Measurements from ENCODE around the gene RSPRY1.

The RSPRY1 gene

DNA sequence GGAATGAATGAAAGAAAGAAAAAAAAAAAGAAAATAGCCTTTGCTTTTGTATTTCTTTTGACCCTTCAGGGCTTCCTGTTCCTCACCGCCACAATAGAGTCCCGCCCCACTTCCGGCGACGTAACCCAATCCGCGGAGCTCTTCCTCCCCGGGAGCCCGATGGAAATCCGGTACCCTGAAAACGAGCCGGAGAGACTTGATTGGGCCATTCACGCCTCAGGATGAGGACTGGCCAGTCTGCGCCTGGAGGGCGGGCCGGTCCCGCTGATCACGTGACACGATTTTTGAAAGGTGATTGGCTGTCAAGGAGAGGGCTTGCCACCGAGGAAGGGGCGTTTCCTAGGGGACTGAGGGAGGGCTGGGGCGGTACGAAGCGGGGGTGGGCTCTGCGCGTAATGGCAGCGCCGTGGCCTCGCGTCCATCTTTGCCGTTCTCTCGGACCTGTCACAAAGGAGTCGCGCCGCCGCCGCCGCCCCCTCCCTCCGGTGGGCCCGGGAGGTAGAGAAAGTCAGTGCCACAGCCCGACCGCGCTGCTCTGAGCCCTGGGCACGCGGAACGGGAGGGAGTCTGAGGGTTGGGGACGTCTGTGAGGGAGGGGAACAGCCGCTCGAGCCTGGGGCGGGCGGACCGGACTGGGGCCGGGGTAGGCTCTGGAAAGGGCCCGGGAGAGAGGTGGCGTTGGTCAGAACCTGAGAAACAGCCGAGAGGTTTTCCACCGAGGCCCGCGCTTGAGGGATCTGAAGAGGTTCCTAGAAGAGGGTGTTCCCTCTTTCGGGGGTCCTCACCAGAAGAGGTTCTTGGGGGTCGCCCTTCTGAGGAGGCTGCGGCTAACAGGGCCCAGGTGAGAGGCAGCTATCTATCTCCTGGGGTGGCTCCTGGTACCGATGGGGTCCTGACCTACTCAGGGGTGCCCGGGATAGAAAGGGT, at the start of gene RSPRY1, which contains the start of gene PSME3IP1:
Gene RSPRY1 (plus strand): TSS at position 385 of the 927 bp plus-strand sequence. CDS start 18,330 bp downstream, outside the sequence.
Gene PSME3IP1 (minus strand): TSS at position 95 of the 927 bp plus-strand sequence. CDS start 12,185 bp downstream, outside the sequence.
- peak; percentile 99 for DNase-seq (ENCODE audit: low read depth in 2 of 2)

DNA sequence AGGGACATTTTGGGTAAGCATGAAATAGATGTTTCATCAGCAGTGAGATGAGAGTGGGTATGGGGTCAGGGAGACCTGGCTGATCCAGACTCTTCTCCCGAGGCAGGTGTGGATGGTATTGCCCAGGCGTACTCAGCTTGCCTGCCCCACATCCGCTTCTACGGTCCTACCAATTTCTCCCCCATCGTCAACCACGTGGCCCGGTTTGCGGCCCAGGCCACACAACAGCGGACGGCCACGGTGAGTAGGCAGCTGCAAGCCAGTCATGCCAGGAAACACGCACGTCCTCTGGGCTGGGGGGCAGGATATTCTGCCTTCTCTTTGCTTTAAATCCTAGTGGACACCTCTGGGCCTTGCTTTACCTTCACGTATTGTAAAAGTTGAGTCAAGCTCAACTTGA, 49.1 kb upstream of the RSPRY1 start:
- no peak for DNase-seq (ENCODE audit: low read depth in 2 of 2)

DNA sequence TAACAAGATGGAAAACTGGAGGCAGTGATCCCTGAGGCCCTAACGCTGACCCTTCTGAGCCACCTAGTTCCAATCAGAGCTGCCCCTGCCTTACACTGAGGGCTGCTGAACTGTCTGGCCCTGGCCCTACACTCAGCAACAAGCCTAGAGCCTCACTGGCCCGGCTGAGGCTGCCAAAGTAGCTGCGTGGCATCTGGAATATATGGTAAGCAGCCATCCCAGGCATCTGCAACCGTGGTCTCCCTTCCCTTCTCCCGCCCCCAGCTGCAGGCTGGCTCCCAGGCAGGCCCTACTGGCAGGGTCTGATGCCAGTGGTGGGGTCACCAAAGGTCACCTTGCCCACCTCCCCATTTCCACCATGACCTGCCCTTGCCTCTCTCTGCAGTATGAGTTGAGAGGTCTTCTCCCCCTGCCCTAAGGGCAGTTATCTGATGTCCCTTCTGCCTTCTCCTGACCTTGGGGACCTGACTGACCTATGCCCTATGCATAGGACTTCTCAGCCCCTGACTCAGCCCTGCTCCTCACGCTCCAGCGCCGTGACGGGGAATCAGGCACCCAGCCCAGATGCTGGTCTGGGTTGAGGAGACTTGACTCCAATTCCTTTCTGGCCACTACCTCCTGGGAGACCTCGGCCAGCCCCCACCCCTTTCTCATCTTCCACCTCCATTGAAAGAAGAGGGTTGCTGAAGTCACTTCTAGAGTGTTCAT, 48.4 kb upstream of the RSPRY1 start:
- DNase-seq (ENCODE audit: low read depth in 2 of 2): no peak

DNA sequence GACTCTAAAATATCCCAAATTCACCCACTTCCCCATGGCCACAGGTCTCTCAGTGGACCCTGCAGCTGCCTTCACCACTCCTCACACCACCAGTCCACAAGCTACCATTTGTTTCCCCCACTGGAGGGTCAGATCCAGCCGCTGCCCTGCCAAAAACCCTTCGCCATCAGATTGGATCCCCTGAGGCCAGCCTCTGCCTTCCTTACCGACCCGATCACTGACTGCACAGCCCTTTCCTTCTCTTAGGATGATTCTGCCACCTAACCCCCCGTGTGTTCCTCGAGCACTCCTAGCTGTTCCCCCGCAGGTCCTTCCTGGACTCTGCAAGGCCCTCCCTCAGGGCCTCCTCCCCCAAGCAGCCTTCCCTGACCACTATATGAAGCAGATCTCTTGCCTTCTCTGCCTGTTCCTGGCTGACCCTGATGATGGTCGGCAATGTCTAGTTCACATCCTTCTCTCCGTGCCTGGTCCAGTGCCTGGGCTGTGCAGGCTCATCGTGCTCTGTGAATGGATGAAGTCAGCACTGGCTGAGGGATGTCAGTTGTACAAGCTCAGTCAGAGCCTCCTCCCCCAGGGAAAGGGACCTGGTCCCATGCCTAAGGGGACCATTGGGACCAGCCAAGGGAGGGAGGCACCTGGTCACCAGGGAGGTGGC, 47.7 kb upstream of the RSPRY1 start:
- no peak for DNase-seq (ENCODE audit: low read depth in 2 of 2)

DNA sequence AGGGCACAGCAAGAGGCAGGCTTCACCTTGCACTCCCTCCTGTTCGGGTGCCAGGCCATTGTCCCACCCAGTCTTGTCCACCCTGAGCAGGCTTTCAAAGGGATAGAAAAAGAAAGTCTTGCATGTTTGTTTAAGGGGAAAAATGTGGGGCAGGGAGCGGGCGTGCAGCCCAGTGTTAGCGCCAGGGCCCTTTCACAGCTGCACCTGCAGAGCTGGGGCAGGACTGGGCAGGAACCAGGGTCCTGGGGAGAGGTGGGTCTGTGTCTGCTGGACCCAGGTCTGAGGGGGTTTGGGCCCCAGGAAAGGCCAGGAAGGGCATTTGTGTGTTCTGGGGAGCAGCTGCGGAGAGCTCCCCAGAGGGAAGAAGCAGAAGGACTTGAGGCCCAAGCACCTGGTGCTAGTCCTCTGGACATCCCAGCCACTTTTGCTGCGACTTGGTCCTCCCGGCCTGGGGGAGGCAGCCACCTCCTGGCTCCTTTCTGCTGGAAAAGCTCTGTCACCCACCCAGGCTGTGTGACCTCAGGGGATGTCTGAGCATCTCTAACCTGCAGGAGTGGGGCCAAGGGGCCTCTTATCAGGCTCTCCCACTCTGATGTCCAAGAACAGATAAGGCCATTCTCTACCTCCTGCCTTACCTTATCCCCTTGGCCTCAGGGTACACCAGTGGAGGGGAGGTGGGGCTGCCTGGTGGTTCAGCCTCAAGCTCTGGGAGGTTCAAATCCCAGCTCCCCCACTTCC, 45.0 kb upstream of the RSPRY1 start:
- no peak for DNase-seq (ENCODE audit: low read depth in 2 of 2)

DNA sequence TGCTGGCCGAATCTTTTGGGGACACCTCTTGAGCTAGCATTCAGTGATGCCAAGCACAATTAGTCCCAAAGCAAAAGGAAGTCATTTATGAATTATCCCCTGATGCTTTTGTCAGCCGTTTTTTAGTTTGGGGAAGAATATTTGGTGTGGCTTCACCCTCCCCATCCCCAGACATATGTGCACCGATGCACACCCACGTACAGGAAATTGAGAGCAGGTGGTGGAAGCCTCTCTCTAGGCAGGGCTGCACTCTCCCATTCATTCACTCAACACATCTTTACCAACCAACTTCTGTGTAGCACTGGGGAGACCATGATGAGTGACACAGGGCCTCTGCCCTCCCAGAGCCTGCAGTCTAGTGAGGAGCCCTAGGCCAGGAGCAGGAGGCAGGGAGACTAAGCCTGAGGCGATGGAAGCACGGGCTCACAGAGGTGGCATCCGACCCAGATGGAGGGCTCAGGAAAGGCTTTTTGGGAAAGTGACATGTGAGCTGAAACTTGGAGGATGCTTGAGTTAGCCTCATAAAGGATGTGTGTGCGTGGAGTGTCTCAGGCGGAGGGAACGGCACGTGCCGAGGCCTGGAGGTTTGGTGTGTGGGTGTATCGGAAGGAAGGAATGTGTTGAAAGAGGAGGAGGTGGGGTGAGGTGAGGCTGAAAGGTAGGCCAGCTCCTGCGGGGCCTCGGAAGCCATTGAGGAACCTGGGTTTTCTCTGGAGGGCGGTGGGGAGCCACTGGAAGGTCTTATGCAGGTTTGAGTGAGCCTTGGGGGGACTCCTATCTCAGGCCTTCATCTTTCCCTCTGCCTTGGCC, 44.1 kb upstream of the RSPRY1 start:
- DNase-seq (ENCODE audit: low read depth in 2 of 2): no peak

DNA sequence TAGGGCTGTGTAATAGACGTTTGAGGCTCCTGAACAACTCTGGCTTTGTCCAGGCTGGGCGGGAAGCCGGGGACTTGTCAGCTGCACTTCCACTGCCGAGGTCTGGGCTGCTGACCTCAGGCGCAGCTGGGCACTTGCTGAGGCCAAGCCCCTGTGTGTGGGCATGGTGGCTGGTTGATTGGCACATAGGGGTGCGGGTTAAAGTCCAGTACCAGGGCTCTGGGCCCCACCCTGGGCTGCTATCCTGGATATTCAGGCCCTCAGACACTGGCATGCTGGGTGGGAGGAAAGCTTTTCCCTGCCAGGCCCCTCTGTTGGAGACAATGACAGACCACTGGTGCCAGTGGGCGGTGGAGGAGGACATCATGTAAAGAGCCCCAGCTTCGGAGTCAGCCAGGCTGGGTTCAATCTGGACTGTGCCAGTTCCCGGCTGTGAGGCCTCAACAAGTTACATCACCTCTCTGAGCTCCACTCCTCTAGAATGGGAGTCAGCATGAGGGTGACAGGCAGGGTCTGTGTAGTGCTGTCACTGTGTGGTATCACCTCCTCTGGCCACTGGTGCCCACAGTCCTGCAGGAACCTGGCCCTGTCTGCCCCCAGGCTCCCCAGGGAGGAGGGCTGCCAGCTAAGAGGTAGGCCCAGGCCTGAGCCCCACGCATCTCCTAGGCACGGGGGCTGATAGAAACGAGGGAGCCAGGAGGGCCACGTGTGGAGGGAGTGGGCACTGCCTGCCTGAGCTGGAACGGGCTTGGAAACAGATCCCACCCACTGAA, 42.8 kb upstream of the RSPRY1 start:
- no peak for DNase-seq (ENCODE audit: low read depth in 2 of 2)

DNA sequence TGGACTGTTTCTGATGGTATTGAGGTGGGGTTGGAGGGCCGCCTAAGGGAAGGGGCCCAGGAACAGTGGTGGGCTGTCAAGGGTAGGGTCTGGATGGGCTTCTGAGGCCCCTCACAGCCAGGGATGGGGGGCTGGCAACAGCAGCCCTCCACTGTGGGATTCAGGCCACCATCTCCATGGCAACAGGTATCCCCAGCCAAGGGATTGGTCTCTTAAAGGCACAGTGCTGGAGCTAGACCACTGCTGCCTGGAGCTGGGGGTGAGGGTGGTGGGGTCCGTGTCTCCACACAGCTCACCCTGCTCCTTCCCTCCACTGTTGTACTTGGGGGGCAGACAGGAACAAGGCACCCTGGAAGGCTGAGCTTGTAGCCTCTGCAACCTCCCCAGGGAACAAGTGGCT, 42.1 kb upstream of the RSPRY1 start:
- no peak for DNase-seq (ENCODE audit: low read depth in 2 of 2)

DNA sequence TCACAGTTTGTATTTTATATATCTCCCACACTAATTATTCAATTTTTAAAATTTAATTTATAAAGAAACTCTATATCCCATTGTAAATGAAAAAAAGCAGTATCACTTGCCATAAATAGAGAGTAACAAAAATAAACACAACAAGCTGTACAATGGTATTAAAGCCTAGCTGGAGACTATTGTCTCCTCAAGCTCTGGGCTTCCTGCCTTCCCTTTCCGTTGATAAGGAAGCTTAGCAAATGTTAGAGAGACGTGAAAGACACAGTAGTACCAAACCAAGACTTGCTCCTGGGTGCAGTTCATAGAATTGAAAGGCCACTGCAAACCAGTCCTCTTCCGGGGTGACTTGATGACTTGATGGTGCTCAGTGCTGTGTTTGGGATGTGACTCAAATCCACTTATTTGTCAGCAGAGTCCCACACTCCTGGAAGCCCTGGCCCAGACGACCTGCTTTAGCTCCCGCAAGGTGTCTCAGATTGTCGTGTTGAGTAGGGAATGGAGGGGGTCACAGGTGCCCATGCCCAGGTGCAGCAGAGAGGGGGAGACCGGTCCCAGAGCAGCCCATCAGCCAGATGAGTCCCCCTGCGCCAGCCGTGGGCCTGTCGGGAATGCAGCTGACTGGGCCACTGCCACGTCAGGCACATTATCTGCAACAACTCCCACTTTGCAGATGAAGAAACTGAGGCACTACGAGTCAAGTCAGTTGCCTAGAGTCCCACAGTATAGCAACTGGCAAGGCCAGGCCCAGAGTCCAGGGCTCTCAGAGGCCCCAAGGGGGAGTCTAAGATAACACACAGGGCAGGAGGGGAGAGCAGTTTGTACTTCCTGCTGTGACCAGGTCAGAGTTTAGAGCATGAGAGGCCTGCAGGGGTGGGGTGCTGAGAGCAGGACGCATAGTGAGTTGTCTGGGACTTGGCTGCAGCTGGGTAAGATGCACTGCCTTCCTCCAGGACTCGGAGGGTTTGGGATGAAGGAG, 40.8 kb upstream of the RSPRY1 start:
- no peak for DNase-seq (ENCODE audit: low read depth in 2 of 2)

DNA sequence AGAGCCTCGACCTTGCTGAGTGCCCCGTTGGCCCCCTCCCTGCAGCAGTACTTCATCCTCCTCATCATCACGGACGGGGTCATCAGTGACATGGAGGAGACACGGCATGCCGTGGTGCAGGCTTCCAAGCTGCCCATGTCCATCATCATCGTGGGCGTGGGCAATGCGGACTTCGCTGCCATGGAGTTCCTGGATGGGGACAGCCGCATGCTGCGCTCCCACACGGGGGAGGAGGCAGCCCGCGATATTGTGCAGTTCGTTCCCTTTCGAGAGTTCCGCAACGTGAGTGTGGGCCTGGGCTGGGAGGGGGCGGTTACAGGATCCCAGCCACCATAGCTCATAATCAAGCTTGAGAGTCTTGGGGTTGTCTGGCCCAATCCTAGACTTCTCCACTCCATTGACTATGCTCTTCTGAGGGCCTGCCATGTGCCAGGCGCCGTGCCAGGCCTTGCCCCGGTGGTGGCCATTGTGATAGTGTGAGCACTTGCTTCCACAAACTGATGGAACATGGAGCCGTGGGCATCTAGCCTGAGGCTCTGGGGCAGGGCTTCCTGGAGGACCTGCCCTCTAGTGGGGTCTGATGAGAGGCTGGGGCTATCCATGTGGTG, 40.0 kb upstream of the RSPRY1 start:
- DNase-seq (ENCODE audit: low read depth in 2 of 2): no peak

DNA sequence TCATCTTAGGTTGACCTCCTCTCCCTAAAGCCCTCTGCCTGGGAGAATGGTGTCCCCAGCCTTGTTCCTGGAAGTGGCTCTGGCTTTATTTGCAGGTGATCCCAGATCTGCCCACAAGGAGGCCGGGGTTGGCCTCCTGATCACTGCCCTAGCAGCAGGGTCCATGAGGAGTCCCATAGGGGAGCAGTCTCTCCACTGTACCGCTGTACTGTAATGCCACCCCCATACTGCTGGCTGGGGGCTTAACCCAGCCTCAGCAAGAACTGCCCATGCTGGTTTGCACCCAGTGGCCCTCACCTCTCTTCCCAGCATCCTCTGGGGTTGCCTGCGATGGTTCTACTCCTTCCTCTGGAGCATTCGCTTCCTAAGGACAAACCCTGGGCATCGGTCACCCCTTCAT, 39.4 kb upstream of the RSPRY1 start:
- no peak for DNase-seq (ENCODE audit: low read depth in 2 of 2)

DNA sequence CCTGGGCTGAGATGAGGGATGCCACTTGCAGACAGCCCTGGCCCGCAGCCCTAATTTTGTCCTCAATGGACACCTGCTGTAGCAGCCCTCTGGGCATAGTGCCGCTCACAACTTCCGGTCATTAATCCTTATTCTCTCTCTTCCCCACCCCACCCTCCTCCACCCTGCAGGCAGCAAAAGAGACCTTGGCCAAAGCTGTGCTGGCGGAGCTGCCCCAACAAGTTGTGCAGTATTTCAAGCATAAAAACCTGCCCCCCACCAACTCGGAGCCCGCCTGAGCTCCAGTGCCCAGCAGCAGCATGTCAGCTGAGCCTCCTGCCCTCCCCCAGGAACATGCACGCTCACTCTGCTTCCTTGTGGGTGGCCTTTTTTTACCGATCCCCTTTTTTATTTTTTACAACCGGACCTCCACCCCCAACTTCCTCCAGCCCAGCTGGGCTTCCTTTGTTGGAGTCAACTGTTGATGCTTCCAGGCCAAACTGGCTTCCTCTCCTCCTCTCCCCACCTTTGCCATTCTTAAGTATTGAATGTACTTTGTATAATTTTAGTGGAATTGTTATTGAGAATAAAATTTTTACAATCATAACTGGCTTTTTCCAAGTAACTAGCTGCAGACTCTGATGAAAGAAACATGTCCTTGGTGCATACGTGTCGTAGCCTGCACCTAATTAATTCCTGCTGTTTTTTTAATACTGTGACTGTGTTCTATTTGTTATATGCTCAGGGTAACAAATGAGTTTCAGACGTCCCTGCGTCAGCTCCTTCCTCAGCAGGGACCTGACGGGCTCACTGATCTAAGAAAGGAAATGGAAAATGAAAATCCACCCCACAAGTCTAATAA, 38.5 kb upstream of the RSPRY1 start:
- DNase-seq (ENCODE audit: low read depth in 2 of 2): peak; percentile 51 to 54

DNA sequence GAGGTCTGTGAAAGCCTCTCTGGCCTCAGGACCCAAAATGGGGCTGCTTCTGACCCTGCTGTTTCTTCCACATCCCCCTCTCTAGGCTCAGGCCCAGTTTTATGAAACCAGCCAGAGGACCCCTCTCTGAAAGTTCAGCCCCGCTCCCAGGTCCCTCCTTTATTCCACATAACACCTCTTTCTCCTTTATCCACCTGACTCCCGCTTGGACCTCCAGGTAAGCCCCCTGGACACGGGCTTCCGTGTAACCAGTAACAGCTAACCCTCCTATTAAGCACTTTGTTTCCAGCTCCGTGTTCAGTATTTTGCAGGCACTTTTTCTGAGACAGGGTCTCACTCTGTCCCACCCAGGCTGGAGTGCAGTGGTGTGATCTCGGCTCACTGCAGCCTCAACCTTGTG, 37.6 kb upstream of the RSPRY1 start:
- no peak for DNase-seq (ENCODE audit: low read depth in 2 of 2)

DNA sequence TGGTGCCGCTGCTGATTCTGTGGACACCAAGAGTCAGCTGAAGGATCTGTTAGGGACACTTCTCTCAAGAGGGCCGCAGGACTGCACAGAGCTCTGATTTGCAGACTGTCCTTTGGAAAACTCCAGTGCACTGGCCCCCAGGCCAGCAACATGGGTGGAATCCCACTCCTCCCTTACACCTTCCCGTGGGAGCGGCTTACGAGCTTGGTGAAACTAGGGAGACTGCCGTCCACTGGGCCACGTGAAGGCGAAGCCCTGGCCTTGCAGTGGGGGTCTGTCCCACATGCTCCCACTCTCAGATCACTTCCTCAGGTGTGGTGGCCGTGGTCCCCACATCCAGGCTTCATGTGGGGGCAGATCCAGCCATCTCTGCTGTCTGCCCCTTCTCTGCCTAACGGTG, 36.7 kb upstream of the RSPRY1 start:
- DNase-seq (ENCODE audit: low read depth in 2 of 2): no peak

DNA sequence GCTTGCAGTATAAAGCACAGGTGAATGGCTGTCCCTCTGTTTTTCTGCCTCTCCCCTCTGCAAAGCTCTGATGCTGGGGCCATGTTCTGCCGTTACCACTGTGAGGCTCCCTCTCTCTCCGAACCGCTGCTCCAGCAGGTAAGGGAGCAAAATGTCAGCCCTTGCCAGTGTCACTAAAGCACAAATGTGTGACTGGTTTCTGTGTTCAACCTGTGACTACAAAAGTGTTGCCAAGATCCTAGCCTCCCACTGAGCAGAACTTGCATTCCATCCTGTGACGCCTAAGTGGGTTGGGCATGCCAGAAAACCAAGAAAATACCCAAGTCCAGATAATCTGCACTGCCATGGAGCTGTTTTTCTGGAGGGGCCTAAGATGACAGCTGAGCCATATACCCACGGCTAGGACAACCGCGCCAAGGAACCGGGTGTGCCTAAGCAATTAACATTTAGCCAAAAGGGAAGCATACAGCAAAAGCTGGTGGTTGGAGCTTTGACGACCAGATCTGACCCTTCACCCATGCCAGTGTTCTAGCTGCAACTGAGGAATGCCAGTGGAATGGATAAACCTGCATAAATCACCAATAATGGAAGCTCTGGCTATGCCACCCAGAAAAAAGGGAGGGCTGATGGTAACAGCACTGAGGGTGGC, 35.3 kb upstream of the RSPRY1 start:
- DNase-seq (ENCODE audit: low read depth in 2 of 2): no peak

DNA sequence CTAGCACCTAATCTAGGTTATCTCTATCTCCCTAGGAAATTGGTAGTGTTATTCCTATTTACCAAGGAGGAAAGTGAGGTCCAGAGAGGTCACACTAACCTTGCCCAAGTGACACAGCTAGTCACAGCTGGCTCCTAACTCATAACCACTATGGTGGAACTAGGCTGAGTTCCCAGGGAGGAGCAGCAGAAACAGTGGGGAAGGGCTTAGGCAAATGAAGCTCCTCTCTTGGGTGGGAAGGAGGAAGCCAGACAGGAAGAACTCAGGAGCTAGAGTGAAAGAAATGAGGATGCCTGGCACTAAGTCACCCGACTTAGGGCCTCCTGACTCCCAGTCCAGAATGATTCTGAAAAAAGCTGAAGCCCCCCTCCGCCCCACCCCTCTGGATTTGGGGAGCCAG, 34.8 kb upstream of the RSPRY1 start:
- DNase-seq (ENCODE audit: low read depth in 2 of 2): no peak

Data from fibroblast of skin of left biceps (primary cell).